Activated T-cell treated with anti-CD3 and anti-CD28 coated beads, Interleukin-2, amount 50 U/mL, for 48 hours (primary cell): ENCODE measurements around the gene SP100.
"Not testable (repeated sequence)": the region's sequence is repeated elsewhere in the genome, so short reads cannot be mapped to it uniquely, and the experiment has no call there.

Source experiments
- DNase-seq, 2 experiments: peaks; one replicate each; pipeline ENCODE4 v3.0.0-alpha.2; 2020

SP100 gene

GRCh38 chr2:230416061-230416721, at the start of gene SP100:
Gene SP100, plus strand, starts transcription at chr2:230416201. Its CDS starts 96 bp downstream, at chr2:230416297.
- peak; percentile 80 to 83 for DNase-seq

- no peak for DNase-seq
These were observed 33.9 kb upstream of the SP100 start for GRCh38 chr2:230382108-230382507.

DNA sequence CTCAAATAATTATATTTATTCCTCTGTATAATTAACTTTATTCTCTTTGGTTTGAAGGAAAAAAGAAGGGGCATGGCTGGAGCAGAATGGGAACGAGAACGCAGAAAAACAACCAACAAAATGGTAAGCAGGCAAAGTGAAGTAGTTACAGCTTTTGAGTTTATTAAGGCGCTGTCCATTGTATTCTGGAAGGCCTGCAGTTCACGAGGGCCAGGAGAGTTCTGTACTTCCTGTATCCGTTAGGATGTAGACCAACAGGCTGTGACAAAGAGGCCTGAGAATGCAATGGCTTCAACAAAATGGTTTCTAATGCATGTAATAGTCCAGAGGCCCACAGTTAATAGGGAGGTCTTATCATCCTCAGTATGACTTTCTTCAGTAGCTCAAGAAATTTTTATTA, 32.5 kb upstream of the SP100 start:
- DNase-seq, result no peak

GRCh38 chr2:230384986-230385385, 31.0 kb upstream of the SP100 start:
- DNase-seq, result no peak

DNA sequence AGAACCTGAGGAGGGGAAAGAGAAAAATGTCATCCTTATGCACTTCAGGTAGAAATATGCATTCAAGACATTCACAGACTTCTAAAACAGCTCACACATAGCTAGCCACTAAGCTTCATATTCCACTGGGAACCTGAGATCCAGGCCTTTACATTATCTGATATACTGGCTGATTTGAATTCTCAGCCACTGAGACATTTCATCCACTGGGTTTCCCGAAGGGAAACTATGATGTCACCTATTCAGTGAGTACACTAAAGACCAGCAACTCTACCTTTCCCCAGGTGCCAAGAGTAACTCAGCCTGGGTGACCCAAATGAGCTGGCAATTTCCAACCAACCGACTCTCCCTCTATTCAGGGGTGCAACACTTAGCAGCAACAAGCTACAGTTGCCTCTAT, 21.7 kb upstream of the SP100 start:
- DNase-seq, result no peak

DNA sequence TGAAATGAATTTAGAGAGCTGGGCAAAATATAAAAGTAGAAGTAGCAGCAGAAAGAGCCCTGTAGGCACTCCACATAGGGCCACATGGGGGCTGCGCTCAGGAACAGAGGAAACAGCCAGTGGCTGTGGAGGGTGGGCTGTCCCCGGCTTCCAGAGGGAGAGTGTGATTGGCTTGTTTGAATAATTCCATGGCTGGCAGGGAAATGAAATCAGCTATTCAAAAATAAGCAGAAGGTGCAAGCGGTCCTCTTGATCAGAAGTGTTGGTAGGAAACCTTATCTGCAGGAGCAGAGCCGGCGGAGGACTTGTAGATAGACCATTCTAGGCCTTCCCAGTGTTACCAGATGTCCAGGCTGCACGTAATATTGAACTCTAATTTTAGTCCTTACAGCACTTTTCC, 17.3 kb upstream of the SP100 start:
- not testable (repeated sequence) for DNase-seq

GRCh38 chr2:230400041-230400440, 16.0 kb upstream of the SP100 start:
- no peak for DNase-seq

GRCh38 chr2:230400454-230400853, 15.5 kb upstream of the SP100 start:
- DNase-seq, result no peak

DNA sequence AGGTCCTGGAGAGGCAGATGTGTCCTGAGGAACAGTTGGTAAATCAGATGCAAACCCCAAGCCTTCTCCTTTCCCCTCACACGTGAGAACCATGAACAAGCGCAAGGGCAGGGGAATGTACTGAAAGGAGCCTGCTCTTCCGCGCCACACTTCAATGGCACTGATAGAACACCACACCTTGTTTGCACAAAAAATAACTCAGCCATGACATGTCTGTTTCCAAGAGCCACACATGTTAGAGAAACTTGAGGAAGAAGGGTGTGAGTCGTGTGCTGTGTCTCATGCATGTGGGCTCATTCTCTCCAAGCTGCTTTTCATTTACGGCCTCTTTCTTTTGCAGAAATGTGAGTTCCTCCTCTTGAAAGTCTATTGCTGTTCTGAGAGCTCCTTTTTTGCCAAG, 15.0 kb upstream of the SP100 start:
- DNase-seq, result not testable (repeated sequence)

- no peak for DNase-seq
These were observed 12.3 kb upstream of the SP100 start for GRCh38 chr2:230403746-230404145.

GRCh38 chr2:230405824-230406223, 10.2 kb upstream of the SP100 start:
- DNase-seq, result no peak

DNA sequence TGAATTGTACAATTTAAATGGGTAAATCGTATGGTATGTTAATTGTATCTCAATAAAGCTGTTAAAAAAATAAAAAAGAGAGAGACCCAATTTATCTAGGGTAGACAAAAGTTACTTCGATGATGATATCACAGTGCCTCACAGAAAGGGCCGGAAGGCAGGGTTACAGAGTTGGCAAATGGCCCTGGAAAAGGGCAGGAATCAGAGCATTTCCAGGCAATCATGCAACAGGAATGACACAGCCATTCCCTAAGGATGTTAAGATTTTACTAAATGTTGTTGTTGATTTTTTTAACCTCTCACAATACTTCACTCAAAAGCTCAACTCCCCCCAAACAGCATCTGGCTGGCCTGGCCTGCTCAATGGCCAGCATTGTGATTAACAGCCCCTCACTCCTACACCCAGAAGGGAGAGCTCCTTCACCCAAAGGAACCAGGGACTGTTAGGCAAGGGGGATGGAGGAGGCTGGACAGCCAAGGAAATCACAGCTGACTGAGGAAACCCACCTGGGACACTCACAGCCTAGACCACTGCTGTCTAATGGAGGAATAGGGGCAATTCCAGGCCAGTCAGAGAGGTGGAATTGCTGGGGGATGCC, 7.7 kb upstream of the SP100 start:
- no peak for DNase-seq

DNA sequence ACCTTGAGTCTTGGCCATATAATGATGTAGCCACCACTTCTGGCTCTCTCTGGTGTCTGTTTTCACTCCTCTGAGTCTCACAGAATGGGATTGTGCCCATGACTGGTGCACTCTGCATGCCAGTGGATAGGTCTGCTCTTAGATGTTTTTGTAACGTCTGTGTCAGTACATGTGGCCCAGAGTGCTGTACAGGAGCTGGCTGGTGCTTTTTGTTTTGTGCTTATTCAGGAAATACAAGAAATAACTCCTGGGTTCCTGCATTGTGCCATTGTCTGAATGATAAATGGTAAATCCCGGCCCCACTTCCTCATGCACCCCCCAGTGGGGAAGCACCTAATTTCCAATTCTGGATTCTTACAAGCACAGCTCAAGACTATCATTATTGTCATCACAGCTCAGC, 6.7 kb upstream of the SP100 start:
- not testable (repeated sequence) for DNase-seq

DNA sequence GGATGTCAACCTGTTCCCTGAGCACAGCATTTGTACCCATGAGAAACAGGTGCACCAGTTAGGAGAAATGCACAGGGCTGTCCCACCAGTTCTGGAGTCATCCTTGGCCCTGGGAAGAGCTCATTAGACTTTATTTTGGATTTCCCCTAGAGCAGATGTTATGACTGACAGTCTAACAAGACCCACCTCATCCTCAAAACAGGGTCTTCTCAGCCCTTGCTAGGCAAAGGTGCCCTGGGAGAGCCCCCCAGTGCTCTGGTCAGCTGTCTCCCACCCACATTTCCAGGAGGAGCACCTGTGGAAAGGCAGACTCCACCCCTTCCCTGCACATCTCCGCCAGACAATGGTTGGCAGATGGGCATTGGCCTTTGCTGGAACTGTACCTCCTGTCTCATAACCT, 5.7 kb upstream of the SP100 start:
- DNase-seq, result no peak

- peak in 1 of 2 experiments; percentile 31 for DNase-seq
These were observed 5.0 kb upstream of the SP100 start for GRCh38 chr2:230410861-230411569.

DNA sequence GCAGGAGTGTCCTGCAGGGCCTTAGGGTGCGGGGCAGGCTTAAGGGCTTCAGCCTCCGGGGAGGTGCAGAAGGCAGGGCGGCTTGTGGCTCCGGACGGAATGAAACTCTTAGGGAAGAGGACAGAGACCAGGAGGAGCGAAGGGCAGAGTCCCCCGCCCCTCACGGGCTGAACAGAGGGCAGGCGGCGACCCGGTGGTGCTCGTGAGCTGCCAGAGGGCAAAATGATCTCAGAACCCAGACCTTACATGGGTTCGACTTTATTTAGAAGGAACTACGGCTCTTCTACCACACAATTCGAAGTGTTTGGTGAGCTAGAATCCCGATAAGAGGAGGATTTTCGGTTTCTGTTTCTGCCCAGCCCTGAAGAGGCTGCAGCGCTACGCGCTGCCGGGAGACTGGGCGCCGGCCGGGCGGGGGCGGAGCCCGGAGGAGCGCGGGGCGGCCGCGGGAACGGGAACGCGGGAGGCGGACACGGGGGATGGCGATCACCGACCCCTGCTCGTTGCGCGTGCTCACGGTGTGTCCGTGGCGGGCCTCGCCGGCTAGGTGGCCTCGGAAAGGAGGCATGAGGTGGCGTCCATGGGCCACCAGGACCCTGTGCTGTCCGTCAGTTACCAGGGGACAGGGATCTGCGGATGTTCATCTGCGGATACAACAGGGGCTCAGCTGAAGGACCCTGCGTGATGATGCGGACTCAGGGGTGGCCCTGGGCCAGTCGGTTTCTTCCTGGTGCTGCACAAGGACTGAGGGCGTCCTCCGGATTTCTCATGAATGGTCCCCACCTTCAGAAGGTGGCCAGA, 4.2 kb upstream of the SP100 start:
- peak; percentile 72 to 77 for DNase-seq

DNA sequence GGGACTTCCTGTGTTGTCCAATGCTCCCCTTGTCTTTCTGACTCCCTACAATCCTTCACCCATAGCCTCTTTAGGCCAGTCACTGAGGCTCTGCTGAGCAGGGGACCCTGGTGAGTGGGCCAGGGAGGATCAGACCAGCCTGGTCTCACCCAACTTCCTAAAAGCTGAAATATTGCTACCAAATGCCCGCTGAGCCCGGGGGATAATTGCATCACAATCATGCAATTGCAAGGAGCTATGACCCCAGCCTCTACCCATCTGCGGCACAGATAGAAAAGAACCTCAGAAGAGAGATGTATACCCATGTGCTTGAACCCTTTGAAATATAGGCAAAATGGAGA, 3.7 kb upstream of the SP100 start:
- no peak for DNase-seq

DNA sequence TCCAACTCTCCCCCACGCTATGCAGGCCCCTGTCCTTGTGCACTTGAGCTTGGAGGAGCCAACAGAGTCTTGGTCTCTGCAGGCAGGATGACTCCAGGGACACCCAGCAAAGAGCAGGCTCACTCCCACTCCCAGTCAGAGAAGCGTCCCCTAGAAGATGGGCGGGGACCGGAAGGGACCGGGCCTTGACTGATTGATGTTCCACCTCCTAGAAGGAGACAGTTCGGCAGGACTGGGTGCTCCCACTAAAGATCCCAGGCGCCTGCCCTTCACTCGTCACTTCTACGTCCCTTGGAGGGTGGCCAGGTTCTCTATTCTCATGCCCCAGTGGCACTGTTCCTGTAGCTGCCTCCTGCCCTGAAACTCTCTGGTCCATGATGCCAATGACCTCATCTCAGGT, 3.2 kb upstream of the SP100 start:
- DNase-seq, result no peak

- DNase-seq, result no peak
These were observed 2.5 kb upstream of the SP100 start for GRCh38 chr2:230413479-230413878.

GRCh38 chr2:230414302-230414701, 1.7 kb upstream of the SP100 start:
- no peak for DNase-seq

DNA sequence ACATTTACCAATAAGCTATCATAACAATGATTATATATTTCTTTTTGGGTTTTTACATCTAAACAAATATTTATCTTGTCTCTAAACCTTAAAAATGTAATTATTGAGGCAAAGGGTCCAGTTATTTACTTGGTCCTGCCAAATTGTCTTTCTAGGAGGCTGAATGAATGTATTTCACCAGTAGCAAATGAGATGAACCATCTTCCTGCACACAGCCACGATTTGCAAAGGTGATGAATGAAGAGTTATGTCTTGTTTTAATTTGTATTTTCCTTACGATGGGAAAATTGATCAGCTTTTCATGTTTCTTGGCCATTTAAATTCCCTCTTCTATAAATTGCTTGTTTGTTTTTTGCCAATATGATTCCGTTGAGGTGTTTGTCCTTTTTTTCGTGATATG, 1.4 kb downstream of the SP100 start:
- DNase-seq, result no peak

DNA sequence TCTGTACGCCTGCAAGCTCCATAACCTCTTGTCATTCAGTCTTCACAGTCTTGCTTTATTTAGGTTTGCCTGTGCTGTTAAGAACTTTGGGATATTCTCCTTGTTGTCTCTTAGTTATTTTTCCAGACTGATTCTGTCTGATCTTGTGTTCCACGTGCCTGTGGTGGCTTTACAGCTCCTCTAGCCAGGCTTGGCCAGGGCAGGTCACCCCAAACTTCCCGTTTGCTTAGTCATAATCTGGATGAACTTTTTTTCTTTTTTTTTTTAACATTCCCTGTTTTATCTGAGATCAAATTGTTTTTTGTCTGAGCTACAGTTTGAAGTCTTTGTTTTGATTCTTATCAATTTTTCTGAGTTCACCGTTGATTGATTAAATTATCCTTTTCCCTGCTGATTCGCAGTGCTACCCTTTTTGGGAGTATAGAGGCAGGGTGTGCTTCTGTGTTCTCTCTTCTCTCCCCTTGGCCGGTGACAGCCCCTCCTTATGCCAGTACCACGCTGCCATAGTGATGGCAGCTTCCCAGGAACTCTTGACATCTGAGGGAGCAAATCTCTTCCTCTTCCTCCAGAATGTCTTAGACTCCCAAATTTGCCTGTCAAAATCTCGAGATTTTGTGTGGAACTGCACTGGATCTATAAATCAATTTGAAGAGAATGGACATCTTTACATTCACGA, 2.5 kb downstream of the SP100 start:
- DNase-seq, result no peak

DNA sequence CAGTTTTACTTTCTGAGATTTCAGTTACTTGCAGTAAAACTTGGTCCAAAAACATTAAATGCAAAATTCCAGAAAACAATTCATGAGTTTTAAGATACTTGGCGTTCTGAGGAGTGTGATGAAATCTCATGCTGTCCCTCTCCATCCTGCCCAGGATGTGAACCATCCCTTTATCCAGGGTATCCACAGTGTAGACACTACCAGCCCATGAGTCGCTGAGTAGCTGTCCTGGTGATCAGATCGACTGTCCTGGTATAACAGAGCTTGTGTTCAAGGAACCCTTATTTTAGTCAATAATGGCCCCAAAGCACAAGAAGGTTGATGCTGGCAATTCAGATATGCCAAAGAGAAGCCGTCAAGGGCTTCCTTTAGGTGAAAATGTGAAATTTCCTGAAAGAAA, 3.2 kb downstream of the SP100 start:
- no peak for DNase-seq
